GM19025 (cell line): ENCODE measurements around the gene RNU6-1.

Source experiments
- ATAC-seq: cut with Tn5 transposase; IDR thresholded peaks from one replicate; pipeline ENCODE4 v1.9.1; 2021; ENCODE audit warnings: mild to moderate bottlenecking, low read depth, moderate library complexity; ENCODE audit not compliant: unreplicated experiment

The RNU6-1 gene

GRCh38 chr15:67834581-67835296, 5.1 kb downstream of the RNU6-1 start:
- ATAC-seq: no peak

DNA sequence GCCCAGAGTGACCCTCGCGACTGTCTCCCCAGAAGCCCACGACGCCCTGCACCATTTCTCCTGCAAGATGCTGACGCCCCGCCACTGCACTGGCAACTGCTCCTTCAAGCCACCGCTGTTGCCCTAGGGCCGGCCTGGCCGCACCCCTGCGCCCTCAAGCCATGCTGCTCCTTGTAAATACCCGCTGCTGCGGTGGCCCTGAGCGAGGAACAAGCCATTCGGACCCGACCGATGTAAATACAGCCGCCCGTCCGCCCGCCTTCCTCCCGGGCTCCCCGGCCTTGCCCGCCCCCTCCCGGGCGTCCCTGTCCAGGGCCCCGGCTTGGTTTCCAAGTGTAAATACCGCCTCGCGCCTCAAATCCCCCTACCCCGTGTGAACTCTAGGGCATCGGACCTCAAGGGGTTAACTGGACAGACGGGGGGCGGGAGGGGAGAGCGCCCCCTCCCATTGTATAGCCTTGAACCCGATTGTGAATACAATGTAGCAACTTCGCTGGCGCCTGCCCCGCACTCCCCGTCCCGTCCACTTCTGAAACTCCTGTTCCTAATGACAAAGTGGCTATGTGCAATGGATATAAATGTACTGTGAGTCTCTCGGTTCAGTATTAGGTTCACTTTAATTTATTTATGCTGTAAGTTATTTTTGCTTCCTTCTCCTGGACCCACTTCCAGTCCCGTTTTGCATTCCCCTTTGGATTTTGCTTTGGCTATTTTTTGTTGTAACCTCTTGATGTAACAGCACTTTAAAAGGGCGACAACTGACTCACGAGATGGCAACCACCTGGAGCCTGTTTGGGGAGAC, 5.9 kb downstream of the RNU6-1 start:
- no peak for ATAC-seq

- ATAC-seq: no peak
Observed at GRCh38 chr15:67832897-67833709, 6.7 kb downstream of the RNU6-1 start.

DNA sequence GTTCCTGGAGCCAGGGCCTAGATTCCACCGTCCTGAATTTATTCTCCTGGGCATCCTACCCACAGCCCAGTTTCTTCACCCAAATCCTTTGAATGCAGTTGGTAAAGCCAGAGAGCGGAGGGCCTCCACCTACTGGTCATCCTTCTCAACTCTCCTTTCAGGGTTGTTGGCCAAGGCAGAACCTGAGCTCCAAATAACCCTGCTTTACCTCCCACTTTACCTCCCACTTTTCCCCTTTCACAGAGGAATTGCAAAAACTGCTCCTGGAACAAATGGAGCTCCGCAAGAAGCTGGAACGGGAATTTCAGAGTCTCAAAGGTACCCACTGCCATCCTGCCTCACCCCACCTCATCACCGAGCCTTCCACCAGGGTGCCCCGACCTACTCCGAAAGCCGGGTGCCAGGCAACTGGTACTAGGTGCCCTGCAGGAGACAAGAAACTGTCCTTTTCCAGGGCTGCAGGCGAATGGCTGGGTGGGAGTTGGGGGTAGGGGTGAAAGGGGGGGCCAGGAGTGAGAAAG, 7.8 kb downstream of the RNU6-1 start:
- no peak for ATAC-seq

- no peak for ATAC-seq
Observed at GRCh38 chr15:67831363-67831762, 8.5 kb downstream of the RNU6-1 start.

GRCh38 chr15:67829647-67830504, 10.0 kb downstream of the RNU6-1 start:
- no peak for ATAC-seq

DNA sequence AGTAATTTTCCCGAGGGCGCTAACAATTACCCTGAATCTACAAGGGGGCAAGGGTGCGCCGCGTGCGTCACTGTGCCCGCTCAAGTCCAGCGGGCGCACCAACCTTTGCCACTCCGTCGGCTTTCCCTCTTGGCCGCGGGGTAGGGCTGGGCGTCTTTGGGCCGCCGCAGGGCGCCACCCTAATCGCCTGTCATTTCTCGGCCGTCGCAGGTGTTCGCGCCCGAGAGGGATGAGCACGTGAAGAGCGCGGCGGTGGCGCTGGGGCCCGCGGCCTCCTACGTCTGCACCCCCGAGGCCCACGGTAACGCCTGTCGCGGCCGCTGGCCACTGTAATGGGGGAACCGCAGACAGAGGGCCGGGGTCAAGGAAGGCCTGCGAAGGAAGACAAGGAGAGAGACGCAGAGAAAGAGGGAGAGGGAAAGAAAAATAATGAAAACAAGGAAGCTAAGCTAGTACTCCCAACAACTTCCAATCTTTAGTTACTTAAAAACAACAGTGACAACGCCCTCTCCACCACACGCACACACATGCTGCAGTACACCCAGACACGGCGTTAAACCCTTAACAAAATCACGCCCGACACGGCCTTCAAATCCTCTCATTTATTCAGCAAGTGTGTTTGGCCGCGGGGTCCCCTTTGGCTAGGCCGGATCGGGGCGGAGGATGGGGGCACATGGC, 10.7 kb downstream of the RNU6-1 start:
- no peak for ATAC-seq

DNA sequence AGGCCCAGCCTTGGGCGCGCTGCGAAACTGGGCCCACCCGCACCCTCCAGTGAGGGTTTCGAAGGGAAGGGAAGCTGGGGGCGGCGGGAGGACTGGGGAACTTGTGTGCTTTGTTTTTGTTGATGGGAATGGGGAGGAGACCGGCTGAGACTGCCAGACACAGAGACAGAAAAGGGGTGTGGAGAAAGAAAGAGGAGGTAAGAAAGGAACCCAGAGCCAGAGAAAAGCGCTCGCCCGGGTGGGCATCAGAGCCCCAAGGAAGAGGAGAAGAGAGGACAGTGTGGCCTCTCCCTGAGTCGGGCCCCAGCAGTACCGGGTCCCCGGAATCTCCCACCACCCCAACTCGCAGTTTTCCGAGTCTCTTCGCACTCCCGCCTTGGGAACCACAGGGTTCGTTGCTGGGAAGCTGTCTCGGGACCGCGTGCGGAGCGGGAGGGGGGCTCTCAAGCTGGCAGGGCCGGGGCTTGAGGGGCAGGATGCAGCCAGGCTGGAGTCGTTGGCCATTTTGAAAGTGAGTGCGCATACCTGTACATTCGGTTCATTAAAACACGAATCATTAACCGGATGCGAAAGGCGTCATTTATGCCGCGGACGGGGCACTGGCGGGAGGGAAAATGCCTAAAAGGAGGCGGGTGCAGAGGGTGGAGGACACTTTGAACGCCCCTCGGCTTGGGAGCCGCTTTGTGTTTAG, 11.4 kb downstream of the RNU6-1 start:
- ATAC-seq: no peak

DNA sequence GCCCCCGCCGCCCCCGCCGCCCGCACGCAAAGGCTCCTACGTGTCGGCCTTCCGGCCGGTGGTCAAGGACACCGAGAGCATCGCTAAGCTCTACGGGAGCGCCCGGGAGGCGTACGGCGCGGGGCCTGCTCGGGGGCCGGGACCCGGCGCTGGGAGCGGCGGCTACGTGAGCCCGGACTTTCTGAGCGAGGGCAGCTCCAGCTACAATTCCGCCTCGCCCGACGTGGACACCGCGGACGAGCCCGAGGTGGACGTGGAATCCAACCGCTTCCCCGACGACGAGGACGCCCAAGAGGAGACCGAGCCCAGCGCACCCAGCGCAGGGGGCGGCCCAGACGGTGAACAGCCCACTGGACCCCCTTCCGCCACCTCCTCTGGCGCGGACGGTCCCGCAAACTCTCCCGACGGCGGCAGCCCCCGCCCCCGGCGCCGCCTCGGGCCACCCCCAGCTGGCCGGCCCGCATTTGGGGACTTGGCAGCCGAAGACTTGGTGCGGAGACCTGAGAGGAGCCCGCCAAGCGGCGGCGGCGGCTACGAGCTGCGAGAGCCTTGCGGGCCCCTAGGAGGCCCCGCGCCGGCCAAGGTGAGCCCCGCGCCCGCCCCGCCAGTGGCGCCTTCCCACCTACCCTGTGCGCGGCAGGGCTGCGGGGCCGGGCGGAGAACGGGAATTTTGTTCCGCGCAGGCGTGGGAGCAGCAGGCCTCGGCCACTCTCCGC, 12.1 kb downstream of the RNU6-1 start:
- ATAC-seq: no peak

GRCh38 chr15:67826717-67827561, 12.9 kb downstream of the RNU6-1 start:
- ATAC-seq: no peak

GRCh38 chr15:67825881-67826716, 13.7 kb downstream of the RNU6-1 start:
- ATAC-seq: no peak

GRCh38 chr15:67824976-67825880, 14.6 kb downstream of the RNU6-1 start, which contains the start of gene SKOR1:
TSS of gene SKOR1 (plus strand) at chr15:67825509. CDS start at chr15:67825603, 94 bp downstream.
- no peak for ATAC-seq

- ATAC-seq: no peak
Observed at GRCh38 chr15:67824197-67824968, 15.5 kb downstream of the RNU6-1 start.

- ATAC-seq: no peak
Observed at GRCh38 chr15:67823314-67824196, 16.3 kb downstream of the RNU6-1 start.
